ENCODE results near the gene AIMP1.
A peak's percentile ranks its signal among the peaks of the same experiment; 100 is the strongest.

The AIMP1 gene

GRCh38 chr4:106312997-106313522 is 3.3 kb upstream of the AIMP1 start:
- no peak for TF ChIP-seq CTCF (IDR thresholded peaks at IDR 0.05; ENCODE audit: low read depth, low read length)
- H3K27me3 ChIP-seq (ENCODE audit: insufficient read depth, low read depth, severe bottlenecking): no peaks in the 10 kb centered on the region
- no peaks in the 10 kb centered on the region for H3K9me3 ChIP-seq (ENCODE audit: severe bottlenecking)
- H3K36me3 ChIP-seq: peaks cover 15% of the 10 kb centered on the region
- no peak for DNase-seq
- no peak overlapping the region for H3K27ac ChIP-seq
- H3K4me3 ChIP-seq (ENCODE audit: low read depth, low read length): no peak overlapping the region

GRCh38 chr4:106314960-106315359 is 1.4 kb upstream of the AIMP1 start:
- TF ChIP-seq CTCF (IDR thresholded peaks at IDR 0.05; ENCODE audit: low read depth, low read length): no peak
- DNase-seq: no peak
- Histone ChIP-seq H3K4me3 (ENCODE audit: low read depth, low read length) (peak overlapping the region; percentile 66), H3K27me3 (ENCODE audit: insufficient read depth, low read depth, severe bottlenecking) (no peaks in the 10 kb centered on the region), H3K36me3 (peaks cover 8% of the 10 kb centered on the region), H3K27ac (peak overlapping the region; percentile 100), H3K9me3 (ENCODE audit: severe bottlenecking) (no peaks in the 10 kb centered on the region)

- Histone ChIP-seq H3K27ac (peak overlapping the region; percentile 100), H3K36me3 (peaks cover 8% of the 10 kb centered on the region), H3K4me3 (ENCODE audit: low read depth, low read length) (peak overlapping the region; percentile 66), H3K27me3 (ENCODE audit: insufficient read depth, low read depth, severe bottlenecking) (no peaks in the 10 kb centered on the region), H3K9me3 (ENCODE audit: severe bottlenecking) (no peaks in the 10 kb centered on the region)
- no peak for TF ChIP-seq CTCF (IDR thresholded peaks at IDR 0.05; ENCODE audit: low read depth, low read length)
- DNase-seq: no peak
These were observed 828 bp upstream of the AIMP1 start for GRCh38 chr4:106315476-106315967.

GRCh38 chr4:106316773-106317409 is 541 bp downstream of the AIMP1 start:
- Histone ChIP-seq H3K36me3 (peaks cover 15% of the 10 kb centered on the region), H3K27ac (peak overlapping the region; percentile 100), H3K4me3 (ENCODE audit: low read depth, low read length) (peak overlapping the region; percentile 66), H3K27me3 (ENCODE audit: insufficient read depth, low read depth, severe bottlenecking) (no peaks in the 10 kb centered on the region), H3K9me3 (ENCODE audit: severe bottlenecking) (no peaks in the 10 kb centered on the region)
- no peak for TF ChIP-seq CTCF (IDR thresholded peaks at IDR 0.05; ENCODE audit: low read depth, low read length)
- DNase-seq: no peak

GRCh38 chr4:106317815-106318214 is 1.5 kb downstream of the AIMP1 start:
- H3K27ac ChIP-seq: no peak overlapping the region
- H3K27me3 ChIP-seq (ENCODE audit: insufficient read depth, low read depth, severe bottlenecking): no peaks in the 10 kb centered on the region
- H3K9me3 ChIP-seq (ENCODE audit: severe bottlenecking): no peaks in the 10 kb centered on the region
- H3K36me3 ChIP-seq: peaks cover 15% of the 10 kb centered on the region
- no peak overlapping the region for H3K4me3 ChIP-seq (ENCODE audit: low read depth, low read length)
- no peak for TF ChIP-seq CTCF (IDR thresholded peaks at IDR 0.05; ENCODE audit: low read depth, low read length)
- DNase-seq: no peak

Data from WERI-Rb-1 (cell line).